A549 (cell line): ENCODE data around the gene IL20RA. TPM values are rescaled to one million over a fixed set of nuclear protein-coding genes. Genes with fewer than 3 reads are reported as not detected.

Experiments used
- ATAC-seq, 2 experiments: fragments of 200-7000 bp in 1 of 2; fragments of >200 bp in 1 of 2; cut with Nextera tagmentation in 1 of 2; cut with Tn5 transposase in 1 of 2; 3 replicates each; pipeline versions ENCODE4 v1.8.0 to v1.9.1; 2018 to 2020; ENCODE audit warnings: mild to moderate bottlenecking in 1 of 2, moderate library complexity in 1 of 2
- CTCF ChIA-PET: fragments of 300-600 bp; sonication (Branson Sonifier 250); formaldehyde crosslinking; extraction: SDS; loops from one replicate; lab custom pipeline; 2021; ENCODE audit warnings: antibody characterized with exemption, inconsistent platforms; lab: Yijun Ruan, JAX
- POLR2A ChIA-PET: fragments of 350-600 bp; formaldehyde crosslinking; extraction: SDS; loops from one replicate; lab custom pipeline; 2021; ENCODE audit warnings: antibody characterized with exemption, inconsistent platforms; lab: Yijun Ruan, JAX
- DNase-seq, 2 experiments: peaks; one replicate each; pipeline versions ENCODE4 v3.0.0 to v3.0.0-alpha.2; 2011 to 2016; ENCODE audit warnings: low read depth in 1 of 2, low spot score in 1 of 2
- FAIRE-seq: peaks from 2 replicates; lab custom pipeline; 2011; peaks lifted over from hg19 to GRCh38; lab: Jason Lieb, UNC
- H3K27ac ChIP-seq, 2 experiments: fragments of >200 bp; sonication (Bioruptor Twin); formaldehyde crosslinking; 3 replicates each; pipeline ENCODE4 v1.5.1; 2016 to 2017
- H3K4me1 ChIP-seq: fragments of >200 bp; sonication (Bioruptor Twin); formaldehyde crosslinking; 3 replicates; pipeline ENCODE4 v1.6.1; 2016
- H3K4me2 ChIP-seq: fragments of >200 bp; sonication (Bioruptor Twin); formaldehyde crosslinking; 3 replicates; pipeline ENCODE4 v1.6.1; 2016
- H3K4me3 ChIP-seq: fragments of >200 bp; sonication (Bioruptor Twin); formaldehyde crosslinking; 3 replicates; pipeline ENCODE4 v1.5.1; 2016
- H3K9me3 ChIP-seq: fragments of >200 bp; sonication (Bioruptor Twin); formaldehyde crosslinking; 3 replicates; pipeline ENCODE4 v1.6.1; 2016
- CBX2 ChIP-seq: fragments of 200-600 bp; sonication (generic); IDR thresholded peaks from 2 replicates; pipeline ENCODE4 v1.6.1; 2016; ENCODE audit warnings: low read depth, mild to moderate bottlenecking, borderline replicate concordance
- CEBPB ChIP-seq, 2 experiments: fragments of >200 bp in 1 of 2; sonication (Bioruptor Twin) in 1 of 2; formaldehyde crosslinking in 1 of 2; IDR thresholded peaks; 2 replicates each; pipeline ENCODE4 v1.6.1; 2012 to 2016
- CHD2 ChIP-seq: fragments of 150-350 bp; IDR thresholded peaks from 2 replicates; pipeline ENCODE4 v1.6.1; 2014; ENCODE audit warnings: low read length; ENCODE audit not compliant: partially characterized antibody
- E2F6 ChIP-seq: IDR thresholded peaks from 2 replicates; pipeline ENCODE4 v1.6.1; 2012; ENCODE audit warnings: low read depth, borderline replicate concordance
- EP300 ChIP-seq, 2 experiments: fragments of >200 bp; sonication (Bioruptor Twin); formaldehyde crosslinking; IDR thresholded peaks; 2 replicates in 1 of 2; 3 replicates in 1 of 2; pipeline ENCODE4 v1.6.1; 2016 to 2017
- FOSB ChIP-seq: fragments of 250-450 bp; sonication (Bioruptor Pico); IDR thresholded peaks from 2 replicates; pipeline ENCODE4 v1.5.0; 2020; ENCODE audit warnings: mild to moderate bottlenecking, moderate library complexity
- HDAC2 ChIP-seq: fragments of 200-600 bp; sonication (generic); IDR thresholded peaks from 2 replicates; pipeline ENCODE4 v1.6.1; 2016
- HES2 ChIP-seq: fragments of >200 bp; sonication (Bioruptor Twin); formaldehyde crosslinking; IDR thresholded peaks from 2 replicates; pipeline ENCODE4 v1.6.1; 2016
- HOXB13 ChIP-seq: fragments of 250-450 bp; sonication (Bioruptor Pico); IDR thresholded peaks from 2 replicates; pipeline ENCODE4 v1.5.0; 2020; ENCODE audit warnings: low read depth, mild to moderate bottlenecking, moderate library complexity
- HOXB5 ChIP-seq: fragments of 250-450 bp; sonication (Bioruptor Pico); IDR thresholded peaks from 2 replicates; pipeline ENCODE4 v1.5.0; 2020; ENCODE audit warnings: mild to moderate bottlenecking, moderate library complexity
- KDM5A ChIP-seq: fragments of 200-600 bp; sonication (generic); IDR thresholded peaks from 2 replicates; pipeline ENCODE4 v1.6.1; 2016; ENCODE audit warnings: antibody characterized with exemption, mild to moderate bottlenecking
- MAFK ChIP-seq: fragments of 450-650 bp; IDR thresholded peaks from 2 replicates; pipeline ENCODE4 v1.6.1; 2014; ENCODE audit not compliant: partially characterized antibody
- NPAS2 ChIP-seq: fragments of 250-450 bp; sonication (Bioruptor Pico); IDR thresholded peaks from 2 replicates; pipeline ENCODE4 v1.8.0; 2022; ENCODE audit warnings: mild to moderate bottlenecking, moderate library complexity, borderline replicate concordance
- NR3C1 ChIP-seq: fragments of >200 bp; sonication (Bioruptor Twin); formaldehyde crosslinking; IDR thresholded peaks from 3 replicates; pipeline ENCODE4 v1.6.1; 2017
- PBX3 ChIP-seq: IDR thresholded peaks from 2 replicates; pipeline ENCODE4 v1.6.1; 2012
- POLR2A ChIP-seq: IDR thresholded peaks from 2 replicates; pipeline ENCODE4 v1.6.1; 2012; ENCODE audit warnings: mild to moderate bottlenecking, low read length
- SREBF2 ChIP-seq: fragments of 450-650 bp; IDR thresholded peaks from 2 replicates; pipeline ENCODE4 v1.6.1; 2014; ENCODE audit warnings: mild to moderate bottlenecking, moderate library complexity
- TFCP2L1 ChIP-seq: fragments of 250-450 bp; sonication (Bioruptor Pico); IDR thresholded peaks from 2 replicates; pipeline ENCODE4 v1.5.0; 2021; ENCODE audit warnings: mild to moderate bottlenecking
- TP53 ChIP-seq: fragments of 250-450 bp; sonication (Bioruptor Pico); IDR thresholded peaks from 2 replicates; pipeline ENCODE4 v1.5.0; 2021; ENCODE audit warnings: mild to moderate bottlenecking, moderate library complexity
- USF2 ChIP-seq: fragments of 450-650 bp; IDR thresholded peaks from 2 replicates; pipeline ENCODE4 v1.6.1; 2014; ENCODE audit warnings: antibody characterized with exemption
- ZC3H11A ChIP-seq: fragments of 450-650 bp; IDR thresholded peaks from 2 replicates; pipeline ENCODE4 v1.6.1; 2014; ENCODE audit warnings: antibody characterized with exemption, mild to moderate bottlenecking
- ZFP36 ChIP-seq: fragments of 450-650 bp; IDR thresholded peaks from 2 replicates; pipeline ENCODE4 v1.6.1; 2014; ENCODE audit warnings: borderline replicate concordance; ENCODE audit not compliant: partially characterized antibody
- ZNF302 ChIP-seq: fragments of 250-450 bp; sonication (Bioruptor Pico); IDR thresholded peaks from 2 replicates; pipeline ENCODE4 v1.9.0; 2021; ENCODE audit warnings: inconsistent platforms, mild to moderate bottlenecking, moderate library complexity
- ZSCAN20 ChIP-seq: fragments of 250-450 bp; sonication (Bioruptor Pico); IDR thresholded peaks from 2 replicates; pipeline ENCODE4 v1.8.0; 2022; ENCODE audit warnings: mild to moderate bottlenecking, moderate library complexity
- WGBS: methylation state at CpG from one replicate; pipeline ENCODE4 v1.1.6; 2017; ENCODE audit errors: missing lambda C conversion rate; 5-methylcytosine and 5-hydroxymethylcytosine counted together
- polyA plus RNA-seq, 4 experiments: library from polyadenylated mRNA; depleted of rRNA in 3 of 4; stranded (reverse); fragments of >200 nt; fragmentation: RNase III in 1 of 4; extraction: RNeasy Plus Mini Kit Qiagen cat#74134 plus additional on column Dnase treatment in 1 of 4; gene quantifications; 2 replicates in 3 of 4; 3 replicates in 1 of 4; pipeline ENCODE4 v1.2.3, GENCODE V29; 2011 to 2017
- TF ChIP-seq, protein P1 (sequence below): fragments of >200 bp; sonication (Bioruptor Twin); formaldehyde crosslinking; IDR thresholded peaks from 3 replicates; pipeline ENCODE4 v1.6.1; 2016
- TF ChIP-seq, protein P2 (sequence below): fragments of 250-450 bp; sonication (Bioruptor Pico); IDR thresholded peaks from 2 replicates; pipeline ENCODE4 v1.5.0; 2021; ENCODE audit warnings: mild to moderate bottlenecking, moderate library complexity, borderline replicate concordance
- TF ChIP-seq, protein P3 (sequence below): fragments of 150-350 bp; IDR thresholded peaks from 2 replicates; pipeline ENCODE4 v1.6.1; 2014; ENCODE audit warnings: low read depth, mild to moderate bottlenecking, low read length

IL20RA gene
- polyA plus RNA-seq, 2 of the 4 experiments (the other 2 are of a cell fraction): 0.08 TPM; not detected in 1

- no peak for DNase-seq
- POLR2A ChIA-PET: no interaction called here
- 28% methylated on average over 3 of the region's 3 CpGs for WGBS
Observed at GRCh38 chr6:136992113-136992512, 52.7 kb downstream of the IL20RA start.

GRCh38 chr6:136991646-136992045 lies 53.1 kb downstream of the IL20RA start:
- POLR2A ChIA-PET: no interaction called here

More at GRCh38 chr6:136992113-136992512, 52.7 kb downstream of the IL20RA start:
- Histone ChIP-seq H3K4me3 (no peak overlapping the region), H3K4me2 (no peak overlapping the region)
- FAIRE-seq: no peak
- TF ChIP-seq NPAS2 (CRISPR knock-in tag) (no peak), TFCP2L1 (no peak), CBX2 (no peak), POLR2A (no peak), ZNF302 (CRISPR knock-in tag) (no peak), PBX3 (no peak), HOXB5 (CRISPR knock-in tag) (no peak), NR3C1 (no peak), E2F6 (no peak), ZC3H11A (no peak), CEBPB (IDR thresholded peaks at IDR 0.05) (no peak)
- TF ChIP-seq, protein P1, sequence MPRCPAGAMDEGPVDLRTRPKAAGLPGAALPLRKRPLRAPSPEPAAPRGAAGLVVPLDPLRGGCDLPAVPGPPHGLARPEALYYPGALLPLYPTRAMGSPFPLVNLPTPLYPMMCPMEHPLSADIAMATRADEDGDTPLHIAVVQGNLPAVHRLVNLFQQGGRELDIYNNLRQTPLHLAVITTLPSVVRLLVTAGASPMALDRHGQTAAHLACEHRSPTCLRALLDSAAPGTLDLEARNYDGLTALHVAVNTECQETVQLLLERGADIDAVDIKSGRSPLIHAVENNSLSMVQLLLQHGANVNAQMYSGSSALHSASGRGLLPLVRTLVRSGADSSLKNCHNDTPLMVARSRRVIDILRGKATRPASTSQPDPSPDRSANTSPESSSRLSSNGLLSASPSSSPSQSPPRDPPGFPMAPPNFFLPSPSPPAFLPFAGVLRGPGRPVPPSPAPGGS: no peak
- TF ChIP-seq, protein P2, sequence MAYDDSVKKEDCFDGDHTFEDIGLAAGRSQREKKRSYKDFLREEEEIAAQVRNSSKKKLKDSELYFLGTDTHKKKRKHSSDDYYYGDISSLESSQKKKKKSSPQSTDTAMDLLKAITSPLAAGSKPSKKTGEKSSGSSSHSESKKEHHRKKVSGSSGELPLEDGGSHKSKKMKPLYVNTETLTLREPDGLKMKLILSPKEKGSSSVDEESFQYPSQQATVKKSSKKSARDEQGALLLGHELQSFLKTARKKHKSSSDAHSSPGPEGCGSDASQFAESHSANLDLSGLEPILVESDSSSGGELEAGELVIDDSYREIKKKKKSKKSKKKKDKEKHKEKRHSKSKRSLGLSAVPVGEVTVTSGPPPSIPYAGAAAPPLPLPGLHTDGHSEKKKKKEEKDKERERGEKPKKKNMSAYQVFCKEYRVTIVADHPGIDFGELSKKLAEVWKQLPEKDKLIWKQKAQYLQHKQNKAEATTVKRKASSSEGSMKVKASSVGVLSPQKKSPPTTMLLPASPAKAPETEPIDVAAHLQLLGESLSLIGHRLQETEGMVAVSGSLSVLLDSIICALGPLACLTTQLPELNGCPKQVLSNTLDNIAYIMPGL (CRISPR knock-in tag): no peak
- TF ChIP-seq, all 56 proteins: peak for 0
- no peak for ATAC-seq
- Histone ChIP-seq H3K4me1 (no peaks in the 10 kb centered on the region), H3K27ac (no peak overlapping the region), H3K9me3 (no peaks in the 10 kb centered on the region)
- CTCF ChIA-PET: no interaction called here

DNA sequence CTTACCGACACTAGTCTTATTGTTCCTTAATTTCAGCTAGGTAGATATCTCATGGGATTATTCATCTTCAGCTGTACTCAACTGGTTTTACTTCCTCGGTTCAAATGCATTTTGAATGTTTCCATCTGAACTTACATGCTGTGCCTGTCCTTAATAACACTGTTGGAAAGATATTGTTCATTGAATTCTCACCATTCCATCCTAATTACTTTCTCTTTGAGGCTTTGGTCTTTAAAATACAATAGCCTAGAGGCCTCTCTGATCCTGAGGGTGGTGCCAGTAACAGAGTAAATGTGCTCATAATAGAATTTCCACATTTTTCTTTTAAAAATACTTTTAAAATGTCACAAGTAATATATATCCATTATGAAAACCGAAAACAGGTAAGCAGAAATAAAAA lies 54.0 kb downstream of the IL20RA start:
- ATAC-seq (no peak), FAIRE-seq (no peak), DNase-seq (no peak)
- Histone ChIP-seq H3K4me1 (no peaks in the 10 kb centered on the region), H3K27ac (no peak overlapping the region), H3K4me3 (no peak overlapping the region), H3K4me2 (no peak overlapping the region), H3K9me3 (no peaks in the 10 kb centered on the region)
- POLR2A ChIA-PET: no interaction called here
- CTCF ChIA-PET: no interaction called here
- 56% methylated on average over 3 of the region's 3 CpGs for WGBS
- TF ChIP-seq CHD2 (no peak), KDM5A (no peak), ZFP36 (no peak), ZSCAN20 (CRISPR knock-in tag) (no peak), FOSB (CRISPR knock-in tag) (no peak), MAFK (no peak), HOXB13 (CRISPR knock-in tag) (no peak), HES2 (no peak), USF2 (no peak)
- TF ChIP-seq, protein P3, sequence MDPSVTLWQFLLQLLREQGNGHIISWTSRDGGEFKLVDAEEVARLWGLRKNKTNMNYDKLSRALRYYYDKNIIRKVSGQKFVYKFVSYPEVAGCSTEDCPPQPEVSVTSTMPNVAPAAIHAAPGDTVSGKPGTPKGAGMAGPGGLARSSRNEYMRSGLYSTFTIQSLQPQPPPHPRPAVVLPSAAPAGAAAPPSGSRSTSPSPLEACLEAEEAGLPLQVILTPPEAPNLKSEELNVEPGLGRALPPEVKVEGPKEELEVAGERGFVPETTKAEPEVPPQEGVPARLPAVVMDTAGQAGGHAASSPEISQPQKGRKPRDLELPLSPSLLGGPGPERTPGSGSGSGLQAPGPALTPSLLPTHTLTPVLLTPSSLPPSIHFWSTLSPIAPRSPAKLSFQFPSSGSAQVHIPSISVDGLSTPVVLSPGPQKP: no peak

More at GRCh38 chr6:136991646-136992045, 53.1 kb downstream of the IL20RA start:
- H3K4me1 ChIP-seq: no peaks in the 10 kb centered on the region
- FAIRE-seq: no peak
- no peak for ATAC-seq
- H3K4me2 ChIP-seq: no peak overlapping the region
- CTCF ChIA-PET: no interaction called here
- TF ChIP-seq EP300 (IDR thresholded peaks at IDR 0.05) (no peak), TP53 (CRISPR knock-in tag) (no peak), HDAC2 (no peak), SREBF2 (no peak), E2F6 (no peak)
- TF ChIP-seq, protein P3: no peak
- TF ChIP-seq, all 56 proteins: peak for 0
- no peak for DNase-seq
- no peaks in the 10 kb centered on the region for H3K9me3 ChIP-seq
- no peak overlapping the region for H3K4me3 ChIP-seq
- H3K27ac ChIP-seq: no peak overlapping the region
